Measurements from ENCODE around the gene MYH1.
"Not testable (repeated sequence)": the region's sequence is repeated elsewhere in the genome, so short reads cannot be mapped to it uniquely, and the experiment has no call there.

DNA sequence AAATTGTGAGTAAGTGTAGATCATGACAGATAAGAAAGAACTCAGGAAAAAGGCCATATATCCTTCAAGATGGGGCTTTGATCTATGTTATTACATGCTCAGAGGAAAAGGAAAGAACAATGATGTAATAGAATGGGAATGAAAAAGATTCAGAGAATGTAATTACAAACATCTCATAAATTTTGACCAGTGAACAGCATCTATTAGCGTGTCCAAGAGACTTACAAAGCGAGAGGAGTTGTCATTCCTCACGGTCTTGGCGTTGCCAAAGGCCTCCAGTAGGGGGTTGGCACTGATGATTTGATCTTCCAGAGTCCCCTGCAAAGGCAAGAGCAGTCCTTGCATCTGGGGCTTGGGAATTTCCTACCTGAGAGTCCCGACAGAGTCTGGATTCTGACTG is 25.1 kb upstream of the MYH1 start:
- not testable (repeated sequence) for TF ChIP-seq POLR2A (IDR thresholded peaks at IDR 0.05)
- TF ChIP-seq, protein P1, sequence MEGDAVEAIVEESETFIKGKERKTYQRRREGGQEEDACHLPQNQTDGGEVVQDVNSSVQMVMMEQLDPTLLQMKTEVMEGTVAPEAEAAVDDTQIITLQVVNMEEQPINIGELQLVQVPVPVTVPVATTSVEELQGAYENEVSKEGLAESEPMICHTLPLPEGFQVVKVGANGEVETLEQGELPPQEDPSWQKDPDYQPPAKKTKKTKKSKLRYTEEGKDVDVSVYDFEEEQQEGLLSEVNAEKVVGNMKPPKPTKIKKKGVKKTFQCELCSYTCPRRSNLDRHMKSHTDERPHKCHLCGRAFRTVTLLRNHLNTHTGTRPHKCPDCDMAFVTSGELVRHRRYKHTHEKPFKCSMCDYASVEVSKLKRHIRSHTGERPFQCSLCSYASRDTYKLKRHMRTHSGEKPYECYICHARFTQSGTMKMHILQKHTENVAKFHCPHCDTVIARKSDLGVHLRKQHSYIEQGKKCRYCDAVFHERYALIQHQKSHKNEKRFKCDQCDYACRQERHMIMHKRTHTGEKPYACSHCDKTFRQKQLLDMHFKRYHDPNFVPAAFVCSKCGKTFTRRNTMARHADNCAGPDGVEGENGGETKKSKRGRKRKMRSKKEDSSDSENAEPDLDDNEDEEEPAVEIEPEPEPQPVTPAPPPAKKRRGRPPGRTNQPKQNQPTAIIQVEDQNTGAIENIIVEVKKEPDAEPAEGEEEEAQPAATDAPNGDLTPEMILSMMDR (IDR thresholded peaks at IDR 0.05) = not testable (repeated sequence)

Measured in Peyer's patch (tissue), 4 donors.